ENCODE measurements around the gene LRRN2.

The LRRN2 gene

GRCh38 chr1:204598319-204598969, 87.1 kb downstream of the LRRN2 start:
- no peak for DNase-seq

GRCh38 chr1:204592246-204592948, 93.1 kb downstream of the LRRN2 start:
- no peak for DNase-seq

DNA sequence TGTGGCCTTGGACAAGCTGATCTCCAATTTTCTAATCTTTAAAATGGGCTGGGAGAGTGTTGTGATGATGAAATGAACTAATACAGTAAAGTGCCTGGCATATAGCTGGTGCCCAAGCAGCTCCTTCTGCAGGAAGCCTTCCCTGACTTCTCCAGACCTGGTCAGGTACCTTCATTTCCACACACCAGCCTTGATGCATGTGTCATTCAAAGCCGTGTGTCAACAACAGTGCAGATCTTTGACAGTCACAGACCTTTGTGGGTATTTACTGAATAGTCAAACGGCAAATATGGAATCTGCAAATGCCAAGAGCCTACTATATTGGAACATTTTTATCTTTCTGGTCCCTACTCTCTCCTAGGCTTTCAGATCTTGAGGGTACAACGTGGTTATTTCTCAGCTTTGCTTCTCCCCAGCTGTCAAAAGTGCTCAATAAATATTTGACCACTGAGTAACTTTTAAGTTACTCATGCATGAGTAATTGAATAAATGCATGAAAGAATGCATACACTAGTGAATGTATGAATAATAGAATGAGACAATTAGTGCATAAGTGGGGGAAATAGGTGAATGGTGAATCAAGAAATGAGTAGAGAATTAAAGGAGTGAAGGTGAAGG, 94.0 kb downstream of the LRRN2 start:
- no peak for DNase-seq

- no peak for DNase-seq
These were observed 96.0 kb downstream of the LRRN2 start for GRCh38 chr1:204589409-204590038.

DNA sequence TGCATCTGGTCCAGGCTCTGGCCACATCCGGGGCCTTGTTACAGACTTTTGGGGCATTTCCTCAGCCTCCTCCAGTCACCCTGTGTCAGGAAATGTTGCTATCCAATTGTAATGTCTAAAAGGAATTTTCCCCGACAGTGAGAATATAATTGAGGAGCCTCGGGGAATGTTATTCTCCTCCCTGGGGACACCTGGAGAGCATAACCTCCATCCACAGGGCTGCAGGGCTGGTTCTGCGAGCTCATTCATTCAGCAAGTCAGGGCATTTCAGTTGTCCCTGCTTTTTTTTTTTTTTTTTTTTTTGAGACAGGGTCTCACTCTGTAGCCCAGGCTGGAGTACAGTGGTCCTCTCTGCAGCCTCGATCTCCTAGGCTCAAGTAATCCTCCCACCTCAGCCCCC, 96.7 kb downstream of the LRRN2 start:
- no peak for DNase-seq

GRCh38 chr1:204587621-204588020, 97.9 kb downstream of the LRRN2 start:
- DNase-seq, result no peak

GRCh38 chr1:204584699-204585372, 100.7 kb downstream of the LRRN2 start:
- peak; percentile 31 for DNase-seq

DNA sequence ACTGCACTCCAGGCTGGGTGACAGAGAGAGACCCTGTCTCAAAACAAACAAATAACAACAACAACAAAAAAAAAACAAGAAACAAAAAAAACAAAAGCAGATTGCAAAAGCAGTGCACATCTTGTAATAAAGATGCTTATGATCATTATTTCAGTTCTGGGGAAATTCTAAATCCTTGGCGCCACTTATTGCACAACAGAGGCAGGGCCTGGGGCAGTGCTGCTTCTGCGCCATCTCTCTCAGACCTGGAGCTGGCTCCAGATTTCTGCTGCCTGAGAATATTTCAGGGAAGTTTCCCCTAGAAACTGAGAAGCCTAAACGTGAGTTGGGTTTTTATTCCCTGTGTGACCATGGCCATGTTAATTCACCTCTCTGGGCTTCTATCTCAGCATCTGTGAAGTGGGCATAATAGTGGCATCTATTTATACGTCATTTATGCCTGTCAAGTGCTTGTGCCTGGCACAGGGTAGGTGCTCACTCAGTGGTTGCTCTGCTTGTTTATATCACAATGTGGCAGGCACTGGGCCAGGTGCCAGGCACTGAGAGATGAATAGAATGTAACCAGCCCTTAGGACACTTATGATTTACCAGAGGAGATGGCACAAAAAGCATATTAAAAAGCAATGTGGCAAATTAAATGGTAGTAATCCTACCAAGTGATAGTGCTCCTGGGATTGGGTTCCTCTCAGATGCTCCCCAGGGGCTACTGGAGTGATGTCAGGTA, 101.5 kb downstream of the LRRN2 start:
- no peak for DNase-seq

GRCh38 chr1:204581759-204582158, 103.8 kb downstream of the LRRN2 start:
- DNase-seq, result no peak

- DNase-seq, result no peak
These were observed 104.7 kb downstream of the LRRN2 start for GRCh38 chr1:204580862-204581261.

DNA sequence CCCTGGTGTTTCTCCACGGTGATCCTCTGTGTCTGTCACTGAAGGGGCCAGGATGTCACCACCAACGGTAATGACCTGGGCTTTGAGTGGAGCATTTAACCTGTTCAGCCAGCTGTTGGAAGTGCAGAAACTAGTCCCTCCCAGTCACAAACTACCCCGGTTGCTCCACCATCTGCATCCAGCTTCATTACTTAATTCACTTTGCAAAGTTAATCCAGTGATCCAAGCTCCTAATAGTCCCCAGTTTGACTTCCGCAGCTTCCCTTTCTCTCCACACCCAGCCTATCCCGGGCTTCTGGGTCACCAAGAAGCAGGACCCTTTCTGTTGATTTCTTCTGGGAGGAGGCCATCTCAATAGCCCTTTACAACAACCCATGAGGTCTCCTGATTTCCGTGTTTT, 105.9 kb downstream of the LRRN2 start:
- DNase-seq, result no peak

- peak; percentile 23 for DNase-seq
These were observed 106.5 kb downstream of the LRRN2 start for GRCh38 chr1:204578867-204579664.

- DNase-seq, result no peak
These were observed 107.6 kb downstream of the LRRN2 start for GRCh38 chr1:204577794-204578478.

DNA sequence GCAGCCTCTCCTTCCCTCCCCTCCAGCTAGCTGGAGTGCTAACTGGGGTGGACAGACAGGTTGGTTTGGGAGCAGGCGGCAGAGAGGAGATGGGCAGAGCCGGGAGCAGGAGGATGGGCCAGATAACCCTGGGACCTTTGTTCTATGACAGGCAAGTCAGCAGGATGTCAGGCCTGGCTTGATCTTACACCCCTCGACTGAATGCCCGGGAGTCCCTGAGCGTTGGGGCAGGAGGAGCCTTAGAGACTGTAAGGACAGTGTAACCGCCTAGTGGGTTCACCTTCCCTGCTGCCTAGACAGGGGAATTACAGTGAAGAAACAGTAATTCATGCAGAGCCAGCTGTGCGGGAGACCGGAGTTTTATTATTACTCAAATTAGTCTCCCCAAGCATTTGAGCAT, 109.1 kb downstream of the LRRN2 start:
- DNase-seq, result no peak

GRCh38 chr1:204575221-204576190, 110.0 kb downstream of the LRRN2 start:
- DNase-seq, result no peak

DNA sequence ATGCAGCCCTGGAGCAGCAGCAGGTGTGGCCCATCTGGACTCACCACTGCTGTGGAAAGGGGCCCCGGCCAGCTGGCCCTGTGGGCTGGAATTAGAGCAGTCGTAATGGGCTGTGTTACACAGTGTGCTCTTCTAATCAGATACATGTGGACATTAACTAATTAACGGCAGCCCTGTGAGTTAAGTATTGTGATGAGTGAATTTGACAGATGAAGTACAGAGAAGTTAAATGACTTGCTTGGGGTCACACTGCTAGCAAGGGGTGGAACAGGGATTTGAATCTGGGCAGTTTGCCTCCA, 110.7 kb downstream of the LRRN2 start:
- no peak for DNase-seq

- DNase-seq, result no peak
These were observed 111.3 kb downstream of the LRRN2 start for GRCh38 chr1:204574016-204574864.

GRCh38 chr1:204572923-204573922, 112.3 kb downstream of the LRRN2 start:
- no peak for DNase-seq
